Body of pancreas (tissue), 4 donors: ENCODE results near the gene CXCR4.

Experiments used
- POLR2A ChIP-seq, 3 donors: fragments of 450-650 bp; IDR thresholded peaks; one replicate each; pipeline ENCODE4 v1.6.1; 2016; ENCODE audit warnings: antibody characterized with exemption in 3 of 3, mild to moderate bottlenecking in 2 of 3
- TF ChIP-seq, protein P1 (sequence below), 7 experiments: fragments of 450-650 bp in 4 of 7; fragments of 200-600 bp in 3 of 7; sonication (generic) in 3 of 7; IDR thresholded peaks; one replicate each; pipeline ENCODE4 v1.5.1; 2016 to 2019; ENCODE audit warnings: antibody characterized with exemption in 7 of 7

GRCh38 chr2:136070913-136071312, 47.0 kb downstream of the CXCR4 start:
- TF ChIP-seq, protein P1, sequence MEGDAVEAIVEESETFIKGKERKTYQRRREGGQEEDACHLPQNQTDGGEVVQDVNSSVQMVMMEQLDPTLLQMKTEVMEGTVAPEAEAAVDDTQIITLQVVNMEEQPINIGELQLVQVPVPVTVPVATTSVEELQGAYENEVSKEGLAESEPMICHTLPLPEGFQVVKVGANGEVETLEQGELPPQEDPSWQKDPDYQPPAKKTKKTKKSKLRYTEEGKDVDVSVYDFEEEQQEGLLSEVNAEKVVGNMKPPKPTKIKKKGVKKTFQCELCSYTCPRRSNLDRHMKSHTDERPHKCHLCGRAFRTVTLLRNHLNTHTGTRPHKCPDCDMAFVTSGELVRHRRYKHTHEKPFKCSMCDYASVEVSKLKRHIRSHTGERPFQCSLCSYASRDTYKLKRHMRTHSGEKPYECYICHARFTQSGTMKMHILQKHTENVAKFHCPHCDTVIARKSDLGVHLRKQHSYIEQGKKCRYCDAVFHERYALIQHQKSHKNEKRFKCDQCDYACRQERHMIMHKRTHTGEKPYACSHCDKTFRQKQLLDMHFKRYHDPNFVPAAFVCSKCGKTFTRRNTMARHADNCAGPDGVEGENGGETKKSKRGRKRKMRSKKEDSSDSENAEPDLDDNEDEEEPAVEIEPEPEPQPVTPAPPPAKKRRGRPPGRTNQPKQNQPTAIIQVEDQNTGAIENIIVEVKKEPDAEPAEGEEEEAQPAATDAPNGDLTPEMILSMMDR (IDR thresholded peaks at IDR 0.05) = no peak
- TF ChIP-seq POLR2A (IDR thresholded peaks at IDR 0.05) = no peak
